Measurements from ENCODE around the gene PPP6R3.
"Not testable (repeated sequence)": the region's sequence is repeated elsewhere in the genome, so short reads cannot be mapped to it uniquely, and the experiment has no call there.

The PPP6R3 gene

DNA sequence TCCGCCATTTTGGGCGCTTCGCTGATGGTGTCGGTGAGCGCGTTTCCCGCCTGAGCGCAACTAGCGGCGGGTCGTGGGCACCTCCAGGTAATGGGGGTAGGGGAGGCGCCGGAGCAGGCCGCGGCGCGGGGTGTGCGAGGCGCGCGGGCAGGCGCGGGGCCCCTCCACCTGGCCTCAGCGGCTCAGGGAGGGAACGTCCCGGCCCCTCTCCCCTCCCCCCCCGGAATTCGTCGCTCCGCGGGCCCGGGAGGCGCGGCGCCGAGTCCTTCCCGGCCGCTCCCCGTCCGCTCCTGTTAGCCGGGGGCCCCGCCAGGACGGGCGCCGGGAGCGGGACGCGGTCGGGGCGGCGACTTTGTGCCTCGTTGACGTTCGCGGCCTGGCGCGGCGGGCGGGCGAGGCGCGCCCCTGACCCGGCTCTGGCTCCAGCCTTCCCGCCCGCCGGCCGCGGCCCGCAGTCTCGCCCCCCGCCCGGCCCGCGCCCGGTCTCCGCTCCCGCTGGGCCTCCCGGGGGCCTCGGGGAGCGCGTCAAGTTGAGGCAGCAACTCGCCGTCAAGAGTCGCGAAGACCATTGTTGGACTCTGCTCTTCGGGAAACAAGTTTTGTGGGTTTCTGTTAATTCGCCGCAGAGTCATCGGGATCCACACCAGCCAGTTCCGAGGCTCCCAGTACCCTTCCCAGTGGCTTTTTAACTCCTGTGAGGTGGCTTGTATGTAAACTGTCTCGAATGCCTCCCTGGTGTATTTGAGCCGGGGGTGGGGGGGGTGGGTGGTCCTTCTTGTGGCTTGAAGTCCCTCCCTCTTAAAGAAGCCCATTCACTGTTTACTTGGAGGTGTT is at the start of gene PPP6R3:
TSS of gene PPP6R3 (plus strand) at position 12 of the 834 bp plus-strand sequence. CDS start 76,913 bp downstream, outside the sequence.
- DNase-seq = no peak

DNA sequence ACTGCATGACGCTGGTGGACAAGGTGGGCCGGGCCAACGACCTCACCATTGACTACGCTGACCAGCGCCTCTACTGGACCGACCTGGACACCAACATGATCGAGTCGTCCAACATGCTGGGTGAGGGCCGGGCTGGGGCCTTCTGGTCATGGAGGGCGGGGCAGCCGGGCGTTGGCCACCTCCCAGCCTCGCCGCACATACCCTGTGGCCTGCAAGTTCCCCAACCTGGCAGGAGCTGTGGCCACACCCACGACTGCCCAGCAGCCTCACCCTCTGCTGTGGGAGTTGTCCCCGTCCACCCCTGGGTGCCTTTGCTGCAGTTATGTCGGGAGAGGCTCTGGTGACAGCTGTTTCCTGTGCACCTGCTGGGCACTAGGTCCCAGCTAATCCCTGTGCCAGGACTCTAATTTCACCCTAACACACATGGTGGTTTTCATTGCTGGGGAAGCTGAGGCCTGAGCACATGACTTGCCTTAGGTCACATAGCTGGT is 49.0 kb upstream of the PPP6R3 start:
- no peak for DNase-seq

DNA sequence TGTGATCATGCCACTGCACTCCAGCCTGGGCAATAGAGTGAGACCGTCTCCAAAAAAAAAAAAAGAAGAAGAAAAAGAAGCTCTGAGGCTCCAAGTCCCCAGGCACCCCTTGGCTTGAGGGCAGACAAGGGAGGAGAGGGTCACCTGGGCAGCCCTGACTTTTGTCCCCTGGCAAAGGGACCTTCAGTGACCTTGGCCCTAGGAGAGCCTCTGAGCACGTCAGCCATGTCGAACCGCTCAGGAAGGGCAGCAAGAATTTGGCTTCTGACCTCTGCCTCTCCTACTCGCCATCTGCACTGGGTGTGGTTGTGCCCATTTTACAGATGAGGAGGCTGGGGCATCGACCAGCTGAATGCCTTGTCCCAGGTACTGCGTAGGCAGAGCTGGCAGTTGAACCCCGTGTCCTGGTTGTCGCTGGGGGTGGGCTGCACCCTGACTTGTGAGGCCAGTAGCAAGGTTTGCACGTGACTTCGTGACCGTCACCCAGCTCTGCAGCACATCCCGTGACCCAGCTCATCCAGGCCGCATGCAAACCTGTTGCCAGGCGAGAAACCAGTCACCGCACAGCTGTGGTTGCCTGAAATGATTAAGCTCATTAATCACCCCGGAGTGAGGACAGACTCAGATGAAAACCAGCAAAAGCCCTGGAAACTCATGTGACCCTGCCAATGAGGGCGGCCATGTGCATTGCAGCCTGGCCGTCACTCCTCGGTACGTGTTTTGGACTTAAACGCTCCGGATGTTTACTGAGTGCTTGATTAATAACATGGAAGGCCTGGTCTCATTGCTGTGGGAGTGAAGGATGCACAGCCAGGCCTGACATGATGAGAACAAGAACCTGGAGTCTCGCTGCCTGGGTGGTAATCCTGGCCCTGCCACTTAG is 47.7 kb upstream of the PPP6R3 start:
- no peak for DNase-seq

DNA sequence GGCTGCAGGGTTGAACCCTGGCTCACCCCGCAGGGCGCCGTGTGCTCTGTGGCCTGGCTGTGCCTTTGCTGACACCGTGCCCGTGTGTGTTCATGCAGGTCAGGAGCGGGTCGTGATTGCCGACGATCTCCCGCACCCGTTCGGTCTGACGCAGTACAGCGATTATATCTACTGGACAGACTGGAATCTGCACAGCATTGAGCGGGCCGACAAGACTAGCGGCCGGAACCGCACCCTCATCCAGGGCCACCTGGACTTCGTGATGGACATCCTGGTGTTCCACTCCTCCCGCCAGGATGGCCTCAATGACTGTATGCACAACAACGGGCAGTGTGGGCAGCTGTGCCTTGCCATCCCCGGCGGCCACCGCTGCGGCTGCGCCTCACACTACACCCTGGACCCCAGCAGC is 47.0 kb upstream of the PPP6R3 start:
- DNase-seq = no peak

DNA sequence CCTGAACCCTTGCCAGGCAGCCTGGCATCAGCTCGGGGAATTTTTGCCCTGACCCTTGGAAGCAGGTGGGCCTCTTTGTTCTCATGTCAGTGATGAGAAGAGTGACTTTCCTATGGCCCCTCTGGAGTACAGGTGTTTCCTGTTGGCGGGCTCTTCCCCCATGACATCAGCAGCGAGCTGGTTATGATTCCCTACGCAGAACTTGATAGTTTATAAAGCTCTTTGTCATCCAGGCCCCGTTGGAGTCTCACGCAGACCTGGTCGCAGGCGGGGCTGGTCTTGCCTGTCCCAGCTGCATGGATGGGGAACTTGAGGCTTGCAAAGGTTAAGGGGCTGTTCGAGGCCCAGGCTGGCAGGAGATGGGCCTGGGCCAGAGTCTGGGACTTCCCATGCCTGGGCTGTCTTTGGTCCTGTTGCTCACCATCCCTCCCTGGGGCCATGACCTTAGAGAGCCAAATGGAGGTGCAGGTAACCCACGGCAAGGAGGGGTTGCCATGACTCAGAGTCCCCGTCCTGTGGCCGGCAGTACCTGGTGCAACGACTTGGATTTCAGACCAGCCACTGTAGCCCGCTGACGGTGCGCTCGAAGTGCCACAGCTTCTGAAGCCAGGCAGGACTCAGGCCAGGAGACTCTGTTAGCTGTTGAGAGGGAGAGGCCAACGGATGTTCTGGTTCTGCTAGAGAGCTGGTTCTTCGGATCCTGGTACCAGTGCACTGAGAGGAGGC is 45.9 kb upstream of the PPP6R3 start:
- no peak for DNase-seq

- DNase-seq = no peak
These were observed 44.4 kb upstream of the PPP6R3 start for GRCh38 chr11:68416070-68416578.

- no peak for DNase-seq
These were observed 41.9 kb upstream of the PPP6R3 start for GRCh38 chr11:68418648-68419047.

DNA sequence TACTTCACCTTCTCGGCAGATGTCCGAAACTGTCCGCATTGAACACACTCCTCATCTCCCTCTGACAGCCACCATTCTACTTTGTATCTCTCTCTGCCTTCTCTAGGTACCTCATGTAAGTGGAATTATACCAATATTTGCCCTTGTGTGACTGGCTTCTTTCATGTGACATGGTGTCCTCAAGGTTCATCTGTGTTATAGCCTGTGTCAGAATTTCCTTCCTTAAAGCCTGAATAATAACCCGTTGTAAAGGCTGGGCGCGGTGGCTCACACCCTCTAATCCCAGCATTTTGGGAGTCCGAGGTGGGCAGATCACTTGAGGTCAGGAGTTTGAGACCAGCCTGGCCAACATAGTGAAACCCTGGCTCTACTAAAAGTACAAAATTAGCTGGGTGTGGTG is 40.4 kb upstream of the PPP6R3 start:
- DNase-seq = no peak

- no peak for DNase-seq
These were observed 37.1 kb upstream of the PPP6R3 start for GRCh38 chr11:68423481-68423880.

- DNase-seq = no peak
These were observed 36.4 kb upstream of the PPP6R3 start for GRCh38 chr11:68424101-68424632.

DNA sequence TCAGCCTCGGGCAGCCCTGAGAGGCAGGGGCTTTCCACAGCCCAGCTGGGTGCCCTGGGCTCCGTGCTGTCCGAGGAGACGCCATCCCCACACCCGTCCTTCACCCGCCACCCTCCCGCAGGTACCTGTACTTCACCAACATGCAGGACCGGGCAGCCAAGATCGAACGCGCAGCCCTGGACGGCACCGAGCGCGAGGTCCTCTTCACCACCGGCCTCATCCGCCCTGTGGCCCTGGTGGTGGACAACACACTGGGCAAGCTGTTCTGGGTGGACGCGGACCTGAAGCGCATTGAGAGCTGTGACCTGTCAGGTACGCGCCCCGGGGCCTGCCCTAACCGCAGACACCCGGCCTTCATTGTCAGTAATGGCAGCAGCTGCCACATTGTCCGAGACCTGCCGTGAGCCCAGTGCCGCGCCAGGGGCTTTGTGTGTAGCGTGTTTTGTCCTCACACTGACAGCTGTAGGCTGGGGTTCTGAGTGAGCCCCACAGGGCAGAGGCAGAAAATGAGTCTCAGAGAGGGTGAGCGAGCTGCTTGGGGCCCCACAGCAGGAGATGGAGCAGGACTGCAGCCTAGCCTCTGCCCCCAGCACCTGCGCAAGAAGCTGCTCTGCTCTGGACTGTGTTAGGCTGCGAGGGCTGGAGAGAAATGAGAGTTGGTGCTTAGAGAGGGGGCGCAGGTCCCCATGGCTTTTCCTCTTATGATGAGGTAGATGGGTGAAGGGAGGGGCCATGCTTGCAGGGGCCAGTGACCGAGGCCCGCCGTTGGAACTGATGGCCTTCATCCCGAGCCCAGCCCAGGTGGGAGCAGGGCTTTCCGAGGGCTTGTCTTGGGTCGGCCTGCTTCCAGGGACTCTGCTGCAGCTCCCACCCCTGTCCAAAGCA is 35.3 kb upstream of the PPP6R3 start:
- no peak for DNase-seq

- no peak for DNase-seq
These were observed 34.6 kb upstream of the PPP6R3 start for GRCh38 chr11:68425866-68426380.

GRCh38 chr11:68429661-68430060 is 30.9 kb upstream of the PPP6R3 start:
- no peak for DNase-seq

- DNase-seq = no peak
These were observed 30.2 kb upstream of the PPP6R3 start for GRCh38 chr11:68430384-68430783.

GRCh38 chr11:68430801-68431200 is 29.8 kb upstream of the PPP6R3 start:
- DNase-seq = no peak

GRCh38 chr11:68431984-68432645 is 28.4 kb upstream of the PPP6R3 start:
- DNase-seq = no peak

GRCh38 chr11:68432874-68433273 is 27.7 kb upstream of the PPP6R3 start:
- no peak for DNase-seq

DNA sequence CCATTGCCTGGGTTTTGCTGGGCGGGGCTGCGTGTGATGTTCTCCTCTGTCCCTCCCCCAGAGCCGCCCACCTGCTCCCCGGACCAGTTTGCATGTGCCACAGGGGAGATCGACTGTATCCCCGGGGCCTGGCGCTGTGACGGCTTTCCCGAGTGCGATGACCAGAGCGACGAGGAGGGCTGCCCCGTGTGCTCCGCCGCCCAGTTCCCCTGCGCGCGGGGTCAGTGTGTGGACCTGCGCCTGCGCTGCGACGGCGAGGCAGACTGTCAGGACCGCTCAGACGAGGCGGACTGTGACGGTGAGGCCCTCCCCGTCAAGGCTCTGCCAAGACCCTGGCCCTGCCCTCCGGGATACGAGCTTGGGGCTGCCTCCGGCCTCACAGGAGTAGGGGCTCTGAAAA is 27.0 kb upstream of the PPP6R3 start:
- no peak for DNase-seq

DNA sequence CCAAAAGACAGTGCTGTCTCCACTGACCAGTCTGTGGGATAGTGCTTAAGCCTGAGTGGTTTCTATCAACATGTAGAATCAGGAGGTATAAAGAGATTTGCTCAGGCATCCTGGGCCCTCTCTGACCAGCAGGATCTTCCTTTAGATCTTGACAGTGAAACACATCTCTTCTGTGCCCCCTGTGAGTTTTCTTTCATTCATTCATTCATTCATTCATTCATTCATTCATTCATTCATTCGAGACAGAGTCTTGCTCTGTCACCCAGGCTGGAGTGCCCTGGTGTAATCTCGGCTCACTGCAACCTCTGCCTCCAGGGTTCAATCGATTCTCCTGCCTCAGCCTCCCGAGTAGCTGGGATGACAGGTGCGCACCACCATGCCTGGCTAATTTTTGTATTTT is 26.4 kb upstream of the PPP6R3 start:
- not testable (repeated sequence) for DNase-seq

DNA sequence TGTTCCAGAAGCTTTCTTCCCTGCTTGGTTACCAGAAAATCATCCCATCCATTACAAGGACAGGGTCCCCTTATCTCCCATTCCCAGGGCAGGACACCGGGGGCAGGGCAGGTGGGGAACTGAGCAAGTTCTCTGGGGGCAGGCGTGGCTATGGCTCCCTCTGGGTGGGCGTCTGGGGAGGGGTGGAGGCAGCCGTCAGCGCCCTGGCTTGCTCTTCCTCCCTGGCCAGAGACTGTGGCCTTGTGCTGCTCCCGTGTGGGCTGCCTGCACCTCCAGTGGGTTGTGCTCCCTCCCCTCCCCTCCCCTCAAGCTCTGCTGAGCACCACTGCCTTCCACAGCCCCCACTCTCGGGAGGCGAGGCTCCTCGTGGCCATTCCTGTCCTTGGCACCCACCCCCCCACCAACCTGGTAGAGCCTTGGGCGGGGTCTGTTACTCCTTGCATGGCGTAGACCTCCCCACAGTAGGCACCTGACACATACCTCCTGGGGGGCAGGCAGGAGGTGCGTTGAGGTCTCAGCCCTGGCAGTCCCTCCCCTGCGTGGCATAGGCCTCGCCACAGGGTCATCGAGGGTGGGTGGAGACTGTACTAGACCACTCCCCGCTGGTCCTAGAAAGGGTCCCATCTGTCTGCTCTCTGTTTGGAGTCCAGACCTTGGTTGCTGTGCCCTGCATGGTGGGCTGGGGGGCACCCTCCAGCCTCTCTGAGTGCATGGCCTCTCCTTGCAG is 24.2 kb upstream of the PPP6R3 start:
- no peak for DNase-seq

All from CD4-positive, alpha-beta T cell treated with Interleukin-12 subunit alpha and Interleukin-12 subunit beta, for 1 hour (primary cell).